GM12875 (cell line): ENCODE data around the gene SSR4.

Experiments
- H3K4me3 ChIP-seq: one replicate; pipeline ENCODE4 v1.5.1; 2011; ENCODE audit warnings: low read depth, low read length, control low read depth
- TF ChIP-seq, protein P1 (sequence below): IDR thresholded peaks from 2 replicates; pipeline ENCODE4 v1.5.1; 2011; ENCODE audit warnings: low read depth, mild to moderate bottlenecking, control low read depth, inconsistent platforms, low read length, moderate library complexity, borderline replicate concordance; ENCODE audit not compliant: insufficient read depth

SSR4 gene

GRCh38 chrX:153779891-153780677, 14.4 kb upstream of the SSR4 start:
- no peak overlapping the region for H3K4me3 ChIP-seq
- TF ChIP-seq, protein P1, sequence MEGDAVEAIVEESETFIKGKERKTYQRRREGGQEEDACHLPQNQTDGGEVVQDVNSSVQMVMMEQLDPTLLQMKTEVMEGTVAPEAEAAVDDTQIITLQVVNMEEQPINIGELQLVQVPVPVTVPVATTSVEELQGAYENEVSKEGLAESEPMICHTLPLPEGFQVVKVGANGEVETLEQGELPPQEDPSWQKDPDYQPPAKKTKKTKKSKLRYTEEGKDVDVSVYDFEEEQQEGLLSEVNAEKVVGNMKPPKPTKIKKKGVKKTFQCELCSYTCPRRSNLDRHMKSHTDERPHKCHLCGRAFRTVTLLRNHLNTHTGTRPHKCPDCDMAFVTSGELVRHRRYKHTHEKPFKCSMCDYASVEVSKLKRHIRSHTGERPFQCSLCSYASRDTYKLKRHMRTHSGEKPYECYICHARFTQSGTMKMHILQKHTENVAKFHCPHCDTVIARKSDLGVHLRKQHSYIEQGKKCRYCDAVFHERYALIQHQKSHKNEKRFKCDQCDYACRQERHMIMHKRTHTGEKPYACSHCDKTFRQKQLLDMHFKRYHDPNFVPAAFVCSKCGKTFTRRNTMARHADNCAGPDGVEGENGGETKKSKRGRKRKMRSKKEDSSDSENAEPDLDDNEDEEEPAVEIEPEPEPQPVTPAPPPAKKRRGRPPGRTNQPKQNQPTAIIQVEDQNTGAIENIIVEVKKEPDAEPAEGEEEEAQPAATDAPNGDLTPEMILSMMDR = no peak

- no peak within 1 kb of the TSS for H3K4me3 ChIP-seq
- TF ChIP-seq, protein P1 = no peak
These were observed 13.6 kb upstream of the SSR4 start, which contains the start of gene SRPK3 for GRCh38 chrX:153780678-153781427. SRPK3 (plus strand) TSS chrX:153781041; CDS start chrX:153781087, 46 bp downstream.

GRCh38 chrX:153781428-153782047, 12.9 kb upstream of the SSR4 start:
- TF ChIP-seq, protein P1 = no peak
- no peak overlapping the region for H3K4me3 ChIP-seq

GRCh38 chrX:153782313-153782712, 12.2 kb upstream of the SSR4 start:
- no peak overlapping the region for H3K4me3 ChIP-seq
- TF ChIP-seq, protein P1 = no peak

- H3K4me3 ChIP-seq = no peak overlapping the region
- TF ChIP-seq, protein P1 = no peak
These were observed 11.6 kb upstream of the SSR4 start for GRCh38 chrX:153782871-153783270.

GRCh38 chrX:153783378-153784013, 11.0 kb upstream of the SSR4 start:
- TF ChIP-seq, protein P1 = no peak
- no peak overlapping the region for H3K4me3 ChIP-seq
